Memory B cell (primary cell): ENCODE results near the gene GPR176.
"Not testable (repeated sequence)": the region's sequence is repeated elsewhere in the genome, so short reads cannot be mapped to it uniquely, and the experiment has no call there.

Experiments
- ATAC-seq: fragments of 150-1000 bp; cut with Tn5 transposase; 2 replicates; pipeline ENCODE4 v1.10.0; 2021; ENCODE audit warnings: low read depth, mild to moderate bottlenecking, moderate library complexity
- DNase-seq, 2 donors: peaks; one replicate each; pipeline ENCODE4 v3.0.0; 2022; ENCODE audit warnings: low spot score in 2 of 2
- H3K27ac Mint-ChIP-seq: one replicate; pipeline ENCODE4 v1.8.0; 2022; ENCODE audit warnings: mild to moderate bottlenecking, moderate library complexity, mixed read lengths
- H3K27me3 Mint-ChIP-seq: one replicate; pipeline ENCODE4 v1.8.0; 2022; ENCODE audit warnings: mixed read lengths
- H3K36me3 Mint-ChIP-seq: one replicate; pipeline ENCODE4 v1.8.0; 2022; ENCODE audit warnings: mild to moderate bottlenecking, mixed read lengths
- H3K4me1 Mint-ChIP-seq: one replicate; pipeline ENCODE4 v1.8.0; 2022; ENCODE audit warnings: mixed read lengths
- H3K4me3 Mint-ChIP-seq: one replicate; pipeline ENCODE4 v1.8.0; 2022; ENCODE audit warnings: mild to moderate bottlenecking, moderate library complexity, mixed read lengths
- H3K9me3 Mint-ChIP-seq: one replicate; pipeline ENCODE4 v1.8.0; 2022; ENCODE audit warnings: mixed read lengths

GPR176 gene

GRCh38 chr15:39814489-39814888 is 105.6 kb downstream of the GPR176 start:
- Mint-ChIP-seq H3K27me3 (peaks cover 6% of the 10 kb centered on the region), H3K4me3 (no peak overlapping the region), H3K36me3 (no peaks in the 10 kb centered on the region), H3K9me3 (no peaks in the 10 kb centered on the region), H3K4me1 (no peaks in the 10 kb centered on the region), H3K27ac (no peak overlapping the region)
- ATAC-seq (no peak), DNase-seq (no peak)

DNA sequence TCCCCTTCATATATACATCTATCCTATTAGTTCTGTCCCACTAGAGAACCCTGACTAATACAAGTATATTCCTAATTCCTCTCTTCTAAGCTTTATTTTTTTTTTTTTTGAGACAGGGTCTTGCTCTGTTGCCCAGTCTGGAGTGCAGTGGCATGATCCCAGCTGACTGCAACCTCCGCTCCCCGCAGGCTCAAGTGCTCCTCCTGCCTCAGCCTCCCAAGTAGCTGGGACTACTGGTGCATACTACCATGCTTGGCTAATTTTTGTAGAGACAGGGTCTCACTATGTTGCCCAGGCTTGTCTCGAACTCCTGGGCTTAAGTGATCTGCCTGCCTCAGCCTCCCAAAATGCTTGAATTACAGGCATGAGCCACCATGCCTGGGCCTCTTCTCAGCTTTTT is 107.4 kb downstream of the GPR176 start:
- H3K36me3 Mint-ChIP-seq, ATAC-seq, DNase-seq, H3K9me3 Mint-ChIP-seq, H3K4me3 Mint-ChIP-seq, H3K4me1 Mint-ChIP-seq, H3K27ac Mint-ChIP-seq: not testable (repeated sequence)
- H3K27me3 Mint-ChIP-seq: peaks cover 15% of the 10 kb centered on the region

DNA sequence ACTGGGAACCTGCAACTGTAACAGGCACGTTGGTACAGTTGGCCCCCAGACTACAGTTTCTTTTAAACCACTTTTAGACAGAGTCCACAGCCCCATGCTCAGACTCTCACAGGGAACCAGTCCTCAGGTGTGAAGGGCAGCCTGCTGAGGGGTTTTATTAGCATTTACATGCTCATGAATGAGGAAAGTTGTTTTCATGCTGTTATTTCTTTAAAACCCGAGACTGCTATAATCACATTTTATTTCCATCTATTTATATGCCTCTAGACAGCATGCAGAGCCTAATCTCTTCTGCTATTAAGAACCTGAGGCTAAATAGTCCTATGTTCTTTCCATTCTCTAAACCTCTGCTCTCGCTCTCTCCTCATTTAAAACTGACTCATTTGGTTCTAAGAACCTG is 111.2 kb downstream of the GPR176 start:
- no peak for DNase-seq
- Mint-ChIP-seq H3K4me3 (no peak overlapping the region), H3K36me3 (no peaks in the 10 kb centered on the region), H3K27ac (no peak overlapping the region), H3K9me3 (no peaks in the 10 kb centered on the region), H3K4me1 (no peaks in the 10 kb centered on the region), H3K27me3 (peaks cover 12% of the 10 kb centered on the region)
- no peak for ATAC-seq

- Mint-ChIP-seq H3K36me3 (no peaks in the 10 kb centered on the region), H3K27me3 (peaks cover 15% of the 10 kb centered on the region), H3K9me3 (no peaks in the 10 kb centered on the region), H3K4me3 (no peak overlapping the region), H3K27ac (no peak overlapping the region), H3K4me1 (peaks cover 2% of the 10 kb centered on the region)
- ATAC-seq (no peak), DNase-seq (no peak)
These were observed 112.3 kb downstream of the GPR176 start for GRCh38 chr15:39807791-39808190.

DNA sequence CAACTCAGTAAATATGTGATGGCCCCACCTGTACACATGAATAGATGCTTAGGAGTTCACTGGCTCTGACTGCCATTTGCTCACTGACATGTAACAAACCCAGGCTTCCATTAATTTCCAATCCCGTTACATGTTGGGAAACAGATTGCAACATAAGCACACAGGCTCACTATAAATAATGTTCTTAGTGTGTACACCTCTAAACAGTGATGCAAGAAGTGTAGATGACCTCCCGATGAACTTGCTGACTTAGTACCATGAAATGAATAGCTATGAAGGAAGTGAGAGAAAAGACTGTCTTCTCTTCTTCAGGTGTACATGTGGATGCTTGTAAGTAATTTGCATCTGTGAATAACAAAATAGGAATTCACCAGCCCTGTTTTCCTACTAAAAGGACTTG is 116.0 kb downstream of the GPR176 start:
- Mint-ChIP-seq H3K36me3 (no peaks in the 10 kb centered on the region), H3K4me1 (peaks cover 7% of the 10 kb centered on the region), H3K27ac (no peak overlapping the region), H3K27me3 (peaks cover 19% of the 10 kb centered on the region), H3K4me3 (no peak overlapping the region), H3K9me3 (no peaks in the 10 kb centered on the region)
- no peak for DNase-seq
- ATAC-seq: no peak

- ATAC-seq (no peak), DNase-seq (no peak)
- peaks cover 7% of the 10 kb centered on the region for H3K4me1 Mint-ChIP-seq
- H3K27ac Mint-ChIP-seq: no peak overlapping the region
- H3K9me3 Mint-ChIP-seq: no peaks in the 10 kb centered on the region
- no peak overlapping the region for H3K4me3 Mint-ChIP-seq
- peaks cover 18% of the 10 kb centered on the region for H3K27me3 Mint-ChIP-seq
- H3K36me3 Mint-ChIP-seq: no peaks in the 10 kb centered on the region
These were observed 117.0 kb downstream of the GPR176 start for GRCh38 chr15:39803016-39803415.

DNA sequence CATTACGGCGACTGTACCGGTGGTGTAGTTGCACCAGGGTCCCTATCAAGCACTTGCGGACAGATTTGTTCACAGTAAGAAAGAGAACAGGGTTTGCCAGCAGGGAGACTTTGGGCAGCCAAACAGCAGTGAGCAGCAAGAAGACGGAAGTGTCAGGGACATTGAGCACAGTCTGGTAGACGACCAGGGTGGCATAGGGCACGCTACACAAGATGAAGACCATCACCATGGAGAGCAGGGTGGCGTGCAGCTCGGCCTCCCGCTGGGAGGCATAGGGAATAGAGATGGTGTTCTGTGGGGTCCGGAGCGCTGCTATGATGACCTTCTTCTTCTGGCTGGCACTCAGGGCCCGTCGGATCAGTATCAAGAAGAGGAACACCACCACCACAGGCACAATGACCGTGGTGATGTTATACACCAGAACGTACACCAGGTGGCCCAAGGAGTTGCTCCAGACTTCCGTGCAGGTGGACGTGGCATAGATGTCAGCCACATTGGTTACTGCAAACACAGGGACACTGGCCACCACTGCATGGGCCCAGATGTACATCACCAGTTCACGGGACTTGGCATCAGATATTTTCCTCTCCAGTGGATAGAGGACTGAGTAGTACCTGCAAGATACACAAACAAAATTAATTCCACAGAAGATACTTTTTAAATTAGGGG is 118.3 kb downstream of the GPR176 start:
- Mint-ChIP-seq H3K4me1 (peaks cover 7% of the 10 kb centered on the region), H3K36me3 (no peaks in the 10 kb centered on the region), H3K27ac (no peak overlapping the region), H3K4me3 (no peak overlapping the region), H3K27me3 (peaks cover 22% of the 10 kb centered on the region), H3K9me3 (no peaks in the 10 kb centered on the region)
- ATAC-seq (peak; percentile 69), DNase-seq (peak in 1 of 2 donors; percentile 14)

GRCh38 chr15:39799552-39800011 is 120.5 kb downstream of the GPR176 start:
- H3K36me3 Mint-ChIP-seq: no peaks in the 10 kb centered on the region
- no peak overlapping the region for H3K4me3 Mint-ChIP-seq
- ATAC-seq (no peak), DNase-seq (no peak)
- H3K27ac Mint-ChIP-seq: no peak overlapping the region
- H3K4me1 Mint-ChIP-seq: peaks cover 7% of the 10 kb centered on the region
- H3K9me3 Mint-ChIP-seq: no peaks in the 10 kb centered on the region
- H3K27me3 Mint-ChIP-seq: peaks cover 25% of the 10 kb centered on the region

- Mint-ChIP-seq H3K9me3 (no peaks in the 10 kb centered on the region), H3K4me3 (no peak overlapping the region), H3K4me1 (peaks cover 5% of the 10 kb centered on the region), H3K36me3 (no peaks in the 10 kb centered on the region), H3K27ac (no peak overlapping the region), H3K27me3 (peaks cover 22% of the 10 kb centered on the region)
- no peak for ATAC-seq
- DNase-seq: no peak
These were observed 121.7 kb downstream of the GPR176 start for GRCh38 chr15:39798382-39798781.

DNA sequence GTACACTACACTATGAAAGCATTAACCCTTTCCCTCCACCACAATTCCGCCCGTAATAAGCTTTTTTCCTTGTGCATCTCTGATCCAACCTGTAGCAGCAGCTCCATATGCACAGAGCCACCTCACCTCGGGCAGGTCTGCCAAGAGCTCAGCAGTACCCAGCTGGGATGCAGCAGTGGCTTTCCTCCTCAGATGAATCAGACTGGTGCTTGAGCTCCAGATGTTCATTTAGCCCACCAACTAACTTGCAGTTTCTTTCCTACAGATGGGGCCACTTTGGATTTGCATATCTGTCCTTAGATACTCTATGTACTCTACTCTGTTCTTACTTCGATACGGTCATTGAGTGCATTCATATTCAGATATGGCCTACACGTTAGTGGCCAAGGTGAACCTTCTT is 122.7 kb downstream of the GPR176 start:
- DNase-seq (no peak), ATAC-seq (no peak)
- H3K36me3 Mint-ChIP-seq: no peaks in the 10 kb centered on the region
- no peaks in the 10 kb centered on the region for H3K9me3 Mint-ChIP-seq
- peaks cover 5% of the 10 kb centered on the region for H3K4me1 Mint-ChIP-seq
- no peak overlapping the region for H3K4me3 Mint-ChIP-seq
- H3K27ac Mint-ChIP-seq: no peak overlapping the region
- H3K27me3 Mint-ChIP-seq: peaks cover 22% of the 10 kb centered on the region

- H3K36me3 Mint-ChIP-seq: no peaks in the 10 kb centered on the region
- H3K27ac Mint-ChIP-seq: no peak overlapping the region
- peaks cover under 1% of the 10 kb centered on the region for H3K4me1 Mint-ChIP-seq
- H3K9me3 Mint-ChIP-seq: no peaks in the 10 kb centered on the region
- H3K4me3 Mint-ChIP-seq: no peak overlapping the region
- ATAC-seq (no peak), DNase-seq (no peak)
- peaks cover 18% of the 10 kb centered on the region for H3K27me3 Mint-ChIP-seq
These were observed 123.5 kb downstream of the GPR176 start for GRCh38 chr15:39796601-39797000.

DNA sequence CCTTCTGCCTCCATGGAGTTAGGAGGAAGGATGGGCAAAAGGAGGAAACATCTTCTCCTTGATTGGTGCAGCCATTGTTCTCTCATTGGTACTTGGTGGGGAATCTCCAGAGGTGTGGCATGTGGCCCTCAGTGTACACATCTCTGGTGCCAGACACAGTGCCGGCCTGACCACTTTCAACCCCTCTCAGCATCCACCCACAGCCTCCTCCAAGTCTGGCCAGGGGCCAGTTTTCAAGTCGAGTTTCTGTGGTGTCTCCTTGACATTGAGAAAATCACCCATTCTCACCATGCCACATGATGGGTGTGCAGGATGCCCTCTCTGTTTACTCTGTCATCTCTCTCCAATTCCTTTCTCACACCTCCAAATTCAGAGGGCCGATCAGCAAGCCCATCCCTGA is 124.6 kb downstream of the GPR176 start:
- DNase-seq (no peak), ATAC-seq (no peak)
- H3K36me3 Mint-ChIP-seq: no peaks in the 10 kb centered on the region
- no peak overlapping the region for H3K4me3 Mint-ChIP-seq
- no peaks in the 10 kb centered on the region for H3K9me3 Mint-ChIP-seq
- H3K27ac Mint-ChIP-seq: no peak overlapping the region
- H3K4me1 Mint-ChIP-seq: no peaks in the 10 kb centered on the region
- H3K27me3 Mint-ChIP-seq: peaks cover 15% of the 10 kb centered on the region

- Mint-ChIP-seq H3K4me1 (no peaks in the 10 kb centered on the region), H3K36me3 (no peaks in the 10 kb centered on the region), H3K9me3 (no peaks in the 10 kb centered on the region), H3K27me3 (peaks cover 15% of the 10 kb centered on the region), H3K4me3 (no peak overlapping the region), H3K27ac (no peak overlapping the region)
- no peak for ATAC-seq
- DNase-seq: no peak
These were observed 125.1 kb downstream of the GPR176 start for GRCh38 chr15:39794954-39795353.

DNA sequence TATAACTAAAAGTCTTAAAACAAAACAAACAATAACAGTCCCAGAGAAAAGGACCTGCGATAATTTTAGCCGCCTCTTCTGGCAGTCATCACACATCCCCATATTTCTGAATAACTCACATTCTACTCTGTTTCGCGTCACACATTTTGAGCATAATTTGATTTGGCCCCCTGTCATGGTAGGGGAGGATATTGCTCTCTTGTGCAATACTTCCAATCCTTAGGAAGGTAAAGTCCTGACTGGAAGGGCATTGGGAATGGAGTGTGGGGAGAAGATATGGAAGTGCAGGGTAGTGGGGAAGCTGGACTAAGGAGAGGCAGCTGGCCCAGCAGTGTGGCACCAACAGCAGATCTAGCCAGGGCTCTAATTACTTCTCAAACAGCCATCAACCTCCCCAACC is 126.1 kb downstream of the GPR176 start:
- no peaks in the 10 kb centered on the region for H3K9me3 Mint-ChIP-seq
- H3K36me3 Mint-ChIP-seq: no peaks in the 10 kb centered on the region
- no peaks in the 10 kb centered on the region for H3K4me1 Mint-ChIP-seq
- no peak overlapping the region for H3K4me3 Mint-ChIP-seq
- ATAC-seq: no peak
- peaks cover 15% of the 10 kb centered on the region for H3K27me3 Mint-ChIP-seq
- DNase-seq: no peak
- H3K27ac Mint-ChIP-seq: no peak overlapping the region

- Mint-ChIP-seq H3K4me3 (no peak overlapping the region), H3K9me3 (no peaks in the 10 kb centered on the region), H3K4me1 (no peaks in the 10 kb centered on the region), H3K27ac (no peak overlapping the region), H3K27me3 (peaks cover 11% of the 10 kb centered on the region), H3K36me3 (no peaks in the 10 kb centered on the region)
- no peak for ATAC-seq
- no peak for DNase-seq
These were observed 127.2 kb downstream of the GPR176 start for GRCh38 chr15:39792844-39793335.
